K562 (cell line): ENCODE results near the gene CTDSPL.

ENCODE experiments used
- DNMT1 ChIP-seq: fragments of 450-650 bp; IDR thresholded peaks from 2 replicates; pipeline ENCODE4 v1.6.1; 2016; ENCODE audit warnings: antibody characterized with exemption, mild to moderate bottlenecking
- EZH2 ChIP-seq: IDR thresholded peaks from 2 replicates; pipeline ENCODE4 v1.6.1; 2012; ENCODE audit warnings: low read depth, mild to moderate bottlenecking, inconsistent platforms, low read length, borderline replicate concordance
- POLR2A ChIP-seq: fragments of 450-650 bp; conservative IDR thresholded peaks from 2 replicates; pipeline ENCODE4 v1.6.1; 2016
- POLR2B ChIP-seq: fragments of 450-650 bp; IDR thresholded peaks from 2 replicates; pipeline ENCODE4 v1.6.1; 2018; ENCODE audit warnings: low read depth; ENCODE audit not compliant: partially characterized antibody
- SP2 ChIP-seq: IDR thresholded peaks from 2 replicates; pipeline ENCODE4 v1.6.1; 2011; ENCODE audit warnings: mild to moderate bottlenecking, low read depth, low read length, moderate library complexity; ENCODE audit not compliant: poor library complexity, severe bottlenecking; ENCODE audit errors: extremely low read depth
- TAF1 ChIP-seq: IDR thresholded peaks from 2 replicates; pipeline ENCODE4 v1.6.1; 2011; ENCODE audit warnings: mild to moderate bottlenecking, low read length, moderate library complexity; ENCODE audit not compliant: insufficient read depth, control insufficient read depth, severe bottlenecking; ENCODE audit errors: extremely low read depth
- YY1 ChIP-seq, 3 experiments: IDR thresholded peaks; 2 replicates each; pipeline ENCODE4 v1.6.1; 2011; ENCODE audit warnings: low read length in 2 of 3, mild to moderate bottlenecking in 2 of 3, moderate library complexity in 2 of 3, borderline replicate concordance in 1 of 3, control low read depth in 1 of 3, low read depth in 1 of 3; ENCODE audit not compliant: insufficient read depth in 3 of 3, insufficient replicate concordance in 2 of 3, control insufficient read depth in 1 of 3, insufficient read length in 1 of 3; ENCODE audit errors: extremely low read depth in 1 of 3

DNA sequence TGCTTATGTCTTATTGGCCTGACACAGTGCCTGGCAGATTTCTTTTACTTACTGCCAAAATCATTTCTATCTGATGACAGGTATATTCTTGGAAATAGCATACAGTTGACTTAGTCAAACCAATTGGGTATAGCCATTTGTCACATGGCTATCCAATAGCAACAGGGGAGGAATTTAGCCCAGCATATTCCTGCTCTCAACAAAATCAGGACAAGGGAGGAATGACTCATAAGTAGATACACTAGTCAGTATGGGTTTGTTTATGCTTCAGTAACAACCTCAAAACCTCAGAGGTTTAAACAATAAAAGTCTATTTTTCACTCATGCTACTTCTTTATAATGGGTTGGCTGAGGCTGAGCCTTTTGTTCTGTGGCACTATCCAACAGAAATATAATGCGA is 90.9 kb downstream of the CTDSPL start:
- TF ChIP-seq SP2 (no peak), EZH2 (no peak), YY1 (IDR thresholded peaks at IDR 0.05; ENCODE audit: borderline replicate concordance in 1 of 3, control insufficient read depth in 1 of 3, extremely low read depth in 1 of 3, insufficient read depth in 3 of 3, insufficient read length in 1 of 3, insufficient replicate concordance in 2 of 3, low read depth in 1 of 3, low read length in 2 of 3) (no peak), TAF1 (no peak), POLR2A (no peak), POLR2B (no peak), DNMT1 (no peak)
